ENCODE data around the gene RXRA.

The RXRA gene

DNA sequence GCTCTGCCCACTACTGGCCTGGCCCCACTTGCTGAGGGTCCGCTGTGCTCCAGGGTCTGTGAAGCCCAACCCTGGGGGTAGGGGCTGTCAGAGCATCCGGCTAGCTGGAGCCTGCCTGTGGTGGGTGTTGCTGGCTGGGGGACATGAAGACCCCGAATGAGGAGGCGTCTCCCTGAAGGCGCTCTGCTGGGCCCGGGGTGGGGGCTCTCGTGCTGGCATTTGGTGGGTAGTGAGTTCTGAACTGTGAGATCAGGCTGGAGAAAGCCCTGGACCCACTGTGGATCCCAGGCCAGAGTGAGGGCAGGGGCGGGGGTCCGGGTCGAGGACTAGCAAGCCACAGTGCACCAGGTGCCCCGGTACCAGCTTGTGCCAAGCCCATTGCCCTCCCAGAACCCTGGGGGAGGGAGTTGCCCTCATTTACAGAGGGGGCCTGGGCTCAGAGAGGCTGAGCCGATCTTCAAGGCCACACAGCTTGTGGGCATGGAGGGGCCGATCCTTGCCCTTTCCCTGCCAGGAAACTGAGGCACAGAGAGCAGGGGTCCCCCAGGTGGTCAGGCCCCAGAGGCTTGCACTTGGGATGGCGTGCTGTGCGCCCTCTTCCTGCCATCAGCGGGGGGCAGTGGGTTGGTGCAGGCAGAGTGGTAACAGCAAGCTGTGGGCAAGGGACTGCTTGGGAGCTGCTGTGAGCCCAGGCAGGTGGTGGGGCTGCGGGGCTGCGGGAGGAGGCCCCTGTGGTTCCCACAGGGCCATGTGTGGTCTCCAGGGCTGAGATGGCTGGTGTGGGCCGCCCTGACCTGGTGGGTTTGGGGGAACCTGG, 15.9 kb downstream of the RXRA start:
- TF ChIP-seq SIN3A (IDR thresholded peaks at IDR 0.05; ENCODE audit: borderline replicate concordance, insufficient read depth, low read length) (no peak), TAF1 (IDR thresholded peaks at IDR 0.05; ENCODE audit: borderline replicate concordance, insufficient read depth, low read length) (no peak), POLR2AphosphoS5 (IDR thresholded peaks at IDR 0.05; ENCODE audit: low read depth, low read length) (no peak), FOXP2 (optimal IDR thresholded peaks at IDR 0.05; ENCODE audit: borderline replicate concordance, extremely low read depth, extremely low read length, insufficient read depth) (no peak)
- TF ChIP-seq, protein P1, sequence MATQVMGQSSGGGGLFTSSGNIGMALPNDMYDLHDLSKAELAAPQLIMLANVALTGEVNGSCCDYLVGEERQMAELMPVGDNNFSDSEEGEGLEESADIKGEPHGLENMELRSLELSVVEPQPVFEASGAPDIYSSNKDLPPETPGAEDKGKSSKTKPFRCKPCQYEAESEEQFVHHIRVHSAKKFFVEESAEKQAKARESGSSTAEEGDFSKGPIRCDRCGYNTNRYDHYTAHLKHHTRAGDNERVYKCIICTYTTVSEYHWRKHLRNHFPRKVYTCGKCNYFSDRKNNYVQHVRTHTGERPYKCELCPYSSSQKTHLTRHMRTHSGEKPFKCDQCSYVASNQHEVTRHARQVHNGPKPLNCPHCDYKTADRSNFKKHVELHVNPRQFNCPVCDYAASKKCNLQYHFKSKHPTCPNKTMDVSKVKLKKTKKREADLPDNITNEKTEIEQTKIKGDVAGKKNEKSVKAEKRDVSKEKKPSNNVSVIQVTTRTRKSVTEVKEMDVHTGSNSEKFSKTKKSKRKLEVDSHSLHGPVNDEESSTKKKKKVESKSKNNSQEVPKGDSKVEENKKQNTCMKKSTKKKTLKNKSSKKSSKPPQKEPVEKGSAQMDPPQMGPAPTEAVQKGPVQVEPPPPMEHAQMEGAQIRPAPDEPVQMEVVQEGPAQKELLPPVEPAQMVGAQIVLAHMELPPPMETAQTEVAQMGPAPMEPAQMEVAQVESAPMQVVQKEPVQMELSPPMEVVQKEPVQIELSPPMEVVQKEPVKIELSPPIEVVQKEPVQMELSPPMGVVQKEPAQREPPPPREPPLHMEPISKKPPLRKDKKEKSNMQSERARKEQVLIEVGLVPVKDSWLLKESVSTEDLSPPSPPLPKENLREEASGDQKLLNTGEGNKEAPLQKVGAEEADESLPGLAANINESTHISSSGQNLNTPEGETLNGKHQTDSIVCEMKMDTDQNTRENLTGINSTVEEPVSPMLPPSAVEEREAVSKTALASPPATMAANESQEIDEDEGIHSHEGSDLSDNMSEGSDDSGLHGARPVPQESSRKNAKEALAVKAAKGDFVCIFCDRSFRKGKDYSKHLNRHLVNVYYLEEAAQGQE (IDR thresholded peaks at IDR 0.05; ENCODE audit: insufficient read depth in 1 of 2, low read depth in 2 of 2, low read length in 2 of 2): no peak

DNA sequence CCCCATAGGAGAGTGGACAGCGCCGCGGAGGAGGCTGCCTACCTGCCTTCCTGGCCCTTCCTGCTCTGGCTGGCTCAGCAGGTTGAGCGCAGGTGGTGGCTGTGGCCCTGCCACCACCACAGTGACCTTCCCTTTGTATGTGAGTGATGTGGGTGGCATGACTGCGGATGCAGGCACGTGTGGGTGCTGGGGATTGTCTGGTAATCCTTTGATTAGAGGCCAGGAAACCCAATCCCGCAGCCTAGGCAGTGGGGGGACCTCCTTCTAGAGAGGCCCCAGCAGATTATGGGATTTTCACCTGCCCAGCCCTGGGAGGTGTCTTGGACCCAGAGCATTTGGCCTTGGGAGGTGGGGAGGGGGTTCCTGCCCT, 16.5 kb downstream of the RXRA start:
- TF ChIP-seq POLR2AphosphoS5 (IDR thresholded peaks at IDR 0.05; ENCODE audit: low read depth, low read length) (no peak), TAF1 (IDR thresholded peaks at IDR 0.05; ENCODE audit: borderline replicate concordance, insufficient read depth, low read length) (no peak), SIN3A (IDR thresholded peaks at IDR 0.05; ENCODE audit: borderline replicate concordance, insufficient read depth, low read length) (no peak), FOXP2 (optimal IDR thresholded peaks at IDR 0.05; ENCODE audit: borderline replicate concordance, extremely low read depth, extremely low read length, insufficient read depth) (no peak)
- TF ChIP-seq, protein P1 (IDR thresholded peaks at IDR 0.05; ENCODE audit: insufficient read depth in 1 of 2, low read depth in 2 of 2, low read length in 2 of 2): no peak

DNA sequence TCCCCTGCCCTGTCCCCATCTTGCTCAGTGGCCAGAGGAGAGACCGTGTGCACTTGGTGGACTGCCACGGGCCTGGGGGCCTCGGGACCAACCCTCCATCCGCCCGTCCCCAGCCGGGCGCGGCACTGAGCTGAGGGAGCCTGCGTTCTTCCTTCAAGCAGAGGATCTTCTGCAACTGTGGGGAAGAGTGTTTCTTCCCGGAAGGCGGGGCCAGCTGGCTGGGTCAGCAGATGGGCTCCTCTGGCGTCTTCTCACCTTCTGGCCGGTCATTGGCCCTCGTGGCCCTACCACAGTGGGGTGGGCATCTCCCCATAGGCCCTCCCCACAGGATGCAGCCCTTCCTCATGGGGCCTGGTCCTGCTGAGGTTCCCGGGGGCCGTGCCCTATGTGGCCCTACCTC, 17.4 kb downstream of the RXRA start:
- no peak for TF ChIP-seq TAF1 (IDR thresholded peaks at IDR 0.05; ENCODE audit: borderline replicate concordance, insufficient read depth, low read length)
- no peak for TF ChIP-seq FOXP2 (optimal IDR thresholded peaks at IDR 0.05; ENCODE audit: borderline replicate concordance, extremely low read depth, extremely low read length, insufficient read depth)
- no peak for TF ChIP-seq POLR2AphosphoS5 (IDR thresholded peaks at IDR 0.05; ENCODE audit: low read depth, low read length)
- TF ChIP-seq, protein P1 (IDR thresholded peaks at IDR 0.05; ENCODE audit: insufficient read depth in 1 of 2, low read depth in 2 of 2, low read length in 2 of 2): no peak
- TF ChIP-seq SIN3A (IDR thresholded peaks at IDR 0.05; ENCODE audit: borderline replicate concordance, insufficient read depth, low read length): no peak

DNA sequence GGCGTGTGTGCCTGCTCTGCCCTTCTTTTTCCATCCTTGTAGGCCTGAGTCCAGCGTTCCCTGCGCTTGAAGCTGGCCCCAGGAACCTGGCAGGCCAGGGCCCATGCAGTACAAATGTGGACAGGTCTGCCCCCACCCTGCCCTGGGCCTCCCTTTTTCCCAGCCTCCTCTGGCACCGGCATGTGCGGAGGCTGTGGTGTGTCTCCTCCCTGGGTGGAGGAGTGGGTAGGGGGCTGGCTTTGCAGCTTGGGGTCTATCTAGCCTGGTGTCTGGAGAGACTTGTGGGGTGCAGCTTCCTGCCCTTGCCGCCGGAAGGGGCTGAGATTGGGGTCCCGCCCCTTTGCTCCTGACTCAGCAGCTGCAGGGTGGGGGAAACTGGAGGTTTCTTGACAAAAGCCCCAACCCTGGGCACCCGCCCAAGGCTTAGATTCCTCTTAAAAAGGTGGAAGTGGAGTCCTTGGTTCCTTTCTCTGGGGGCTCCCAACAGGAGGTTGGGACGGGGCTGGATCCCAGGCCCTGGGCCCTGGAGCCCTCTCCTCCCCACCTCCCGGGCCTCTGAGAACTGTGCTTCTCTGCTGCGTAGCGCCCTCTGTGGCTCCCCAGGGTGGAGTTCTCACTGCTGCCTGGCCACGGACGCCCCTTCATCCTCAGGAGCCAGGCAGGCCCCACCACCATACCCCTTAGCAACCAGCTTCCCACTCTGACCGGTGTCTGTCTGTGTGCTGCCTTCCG, 18.0 kb downstream of the RXRA start:
- TF ChIP-seq TAF1 (IDR thresholded peaks at IDR 0.05; ENCODE audit: borderline replicate concordance, insufficient read depth, low read length): no peak
- TF ChIP-seq SIN3A (IDR thresholded peaks at IDR 0.05; ENCODE audit: borderline replicate concordance, insufficient read depth, low read length): no peak
- no peak for TF ChIP-seq POLR2AphosphoS5 (IDR thresholded peaks at IDR 0.05; ENCODE audit: low read depth, low read length)
- TF ChIP-seq FOXP2 (optimal IDR thresholded peaks at IDR 0.05; ENCODE audit: borderline replicate concordance, extremely low read depth, extremely low read length, insufficient read depth): no peak
- TF ChIP-seq, protein P1 (IDR thresholded peaks at IDR 0.05; ENCODE audit: insufficient read depth in 1 of 2, low read depth in 2 of 2, low read length in 2 of 2): no peak
